Measurements from ENCODE around the gene CRELD2. TPM values are rescaled to one million over a fixed set of nuclear protein-coding genes. Genes with fewer than 3 reads are reported as not detected.
A peak's percentile ranks its signal among the peaks of the same experiment; 100 is the strongest.

Gene CRELD2
- total and polyA plus RNA-seq, 2 of the 13 experiments (the other 11 are each of a cell fraction or from before 2014, with no cell fraction given), result 17.2 to 44.7 TPM

DNA sequence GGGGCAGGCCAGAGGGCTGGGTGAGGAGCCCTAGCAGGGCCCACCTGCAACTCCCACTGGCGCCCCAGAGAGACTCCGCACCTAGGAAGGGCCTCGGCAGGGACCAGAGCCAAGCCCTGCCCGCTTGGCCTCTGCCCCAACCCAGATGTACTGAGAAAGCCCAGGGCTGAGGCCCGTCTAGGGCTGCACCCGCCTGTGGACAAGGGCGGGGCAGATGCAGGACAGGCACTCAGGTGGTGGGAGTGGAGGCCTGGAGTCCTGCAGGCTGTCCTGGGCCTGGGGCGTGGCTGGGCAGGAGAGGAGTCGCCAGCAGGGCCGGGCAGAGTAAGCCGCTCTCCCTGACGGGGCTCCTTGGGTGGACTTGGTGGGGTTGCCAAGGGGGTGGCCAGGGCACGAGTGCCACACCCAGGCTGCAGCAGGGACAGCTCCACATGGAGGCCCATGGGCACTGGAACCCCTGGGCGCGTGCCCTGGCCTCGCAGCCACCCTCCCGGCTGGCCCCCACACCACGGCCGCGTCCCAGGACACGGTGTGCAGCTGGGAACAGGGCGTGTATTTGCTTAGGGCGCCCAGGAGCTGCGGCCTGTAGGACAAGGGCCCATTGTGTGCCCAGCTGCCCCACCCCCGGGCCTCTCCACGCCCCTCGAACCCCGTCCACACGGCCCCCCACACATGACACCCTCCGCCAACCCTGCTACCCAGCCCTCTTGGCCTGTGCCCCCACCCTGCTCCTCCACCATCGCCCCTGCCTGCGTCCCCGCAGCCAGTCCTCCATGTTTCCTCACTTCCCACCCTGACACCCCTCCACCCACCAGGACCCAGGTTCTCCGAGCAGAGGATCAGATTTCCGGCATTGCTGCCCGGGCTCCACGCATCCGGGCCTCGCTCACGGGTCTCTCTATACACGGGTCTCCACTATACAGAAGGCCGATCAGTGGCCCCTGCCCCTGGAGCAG lies 30.8 kb downstream of the CRELD2 start (continued):
- TF ChIP-seq, protein P1, sequence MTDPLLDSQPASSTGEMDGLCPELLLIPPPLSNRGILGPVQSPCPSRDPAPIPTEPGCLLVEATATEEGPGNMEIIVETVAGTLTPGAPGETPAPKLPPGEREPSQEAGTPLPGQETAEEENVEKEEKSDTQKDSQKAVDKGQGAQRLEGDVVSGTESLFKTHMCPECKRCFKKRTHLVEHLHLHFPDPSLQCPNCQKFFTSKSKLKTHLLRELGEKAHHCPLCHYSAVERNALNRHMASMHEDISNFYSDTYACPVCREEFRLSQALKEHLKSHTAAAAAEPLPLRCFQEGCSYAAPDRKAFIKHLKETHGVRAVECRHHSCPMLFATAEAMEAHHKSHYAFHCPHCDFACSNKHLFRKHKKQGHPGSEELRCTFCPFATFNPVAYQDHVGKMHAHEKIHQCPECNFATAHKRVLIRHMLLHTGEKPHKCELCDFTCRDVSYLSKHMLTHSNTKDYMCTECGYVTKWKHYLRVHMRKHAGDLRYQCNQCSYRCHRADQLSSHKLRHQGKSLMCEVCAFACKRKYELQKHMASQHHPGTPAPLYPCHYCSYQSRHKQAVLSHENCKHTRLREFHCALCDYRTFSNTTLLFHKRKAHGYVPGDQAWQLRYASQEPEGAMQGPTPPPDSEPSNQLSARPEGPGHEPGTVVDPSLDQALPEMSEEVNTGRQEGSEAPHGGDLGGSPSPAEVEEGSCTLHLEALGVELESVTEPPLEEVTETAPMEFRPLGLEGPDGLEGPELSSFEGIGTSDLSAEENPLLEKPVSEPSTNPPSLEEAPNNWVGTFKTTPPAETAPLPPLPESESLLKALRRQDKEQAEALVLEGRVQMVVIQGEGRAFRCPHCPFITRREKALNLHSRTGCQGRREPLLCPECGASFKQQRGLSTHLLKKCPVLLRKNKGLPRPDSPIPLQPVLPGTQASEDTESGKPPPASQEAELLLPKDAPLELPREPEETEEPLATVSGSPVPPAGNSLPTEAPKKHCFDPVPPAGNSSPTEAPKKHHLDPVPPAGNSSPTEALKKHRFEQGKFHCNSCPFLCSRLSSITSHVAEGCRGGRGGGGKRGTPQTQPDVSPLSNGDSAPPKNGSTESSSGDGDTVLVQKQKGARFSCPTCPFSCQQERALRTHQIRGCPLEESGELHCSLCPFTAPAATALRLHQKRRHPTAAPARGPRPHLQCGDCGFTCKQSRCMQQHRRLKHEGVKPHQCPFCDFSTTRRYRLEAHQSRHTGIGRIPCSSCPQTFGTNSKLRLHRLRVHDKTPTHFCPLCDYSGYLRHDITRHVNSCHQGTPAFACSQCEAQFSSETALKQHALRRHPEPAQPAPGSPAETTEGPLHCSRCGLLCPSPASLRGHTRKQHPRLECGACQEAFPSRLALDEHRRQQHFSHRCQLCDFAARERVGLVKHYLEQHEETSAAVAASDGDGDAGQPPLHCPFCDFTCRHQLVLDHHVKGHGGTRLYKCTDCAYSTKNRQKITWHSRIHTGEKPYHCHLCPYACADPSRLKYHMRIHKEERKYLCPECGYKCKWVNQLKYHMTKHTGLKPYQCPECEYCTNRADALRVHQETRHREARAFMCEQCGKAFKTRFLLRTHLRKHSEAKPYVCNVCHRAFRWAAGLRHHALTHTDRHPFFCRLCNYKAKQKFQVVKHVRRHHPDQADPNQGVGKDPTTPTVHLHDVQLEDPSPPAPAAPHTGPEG (CRISPR knock-in tag; IDR thresholded peaks at IDR 0.05), result peak; percentile 70; the same call in 1 of the 2 replicates
- peak; percentile 38; the same call in 1 of the 2 replicates for TF ChIP-seq PHF20 (CRISPR knock-in tag; IDR thresholded peaks at IDR 0.05)
- peak; percentile 13; the same call in 1 of the 2 replicates for TF ChIP-seq ZNF567 (CRISPR knock-in tag; IDR thresholded peaks at IDR 0.05; ENCODE audit: borderline replicate concordance)
- peak; percentile 50; the same call in 1 of the 2 replicates for TF ChIP-seq ZNF614 (CRISPR knock-in tag; IDR thresholded peaks at IDR 0.05; ENCODE audit: borderline replicate concordance)
- TF ChIP-seq, protein P2, sequence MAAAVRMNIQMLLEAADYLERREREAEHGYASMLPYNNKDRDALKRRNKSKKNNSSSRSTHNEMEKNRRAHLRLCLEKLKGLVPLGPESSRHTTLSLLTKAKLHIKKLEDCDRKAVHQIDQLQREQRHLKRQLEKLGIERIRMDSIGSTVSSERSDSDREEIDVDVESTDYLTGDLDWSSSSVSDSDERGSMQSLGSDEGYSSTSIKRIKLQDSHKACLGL (CRISPR knock-in tag; IDR thresholded peaks at IDR 0.05), result peak; percentile 82
- TF ChIP-seq FOXP4 (CRISPR knock-in tag; IDR thresholded peaks at IDR 0.05), result peak; percentile 63
- peak; percentile 72; the same call in 1 of the 2 replicates for TF ChIP-seq GABPB1 (CRISPR knock-in tag; IDR thresholded peaks at IDR 0.05)
- peak; percentile 89 for TF ChIP-seq ZNF746 (CRISPR knock-in tag; IDR thresholded peaks at IDR 0.05)
- TF ChIP-seq ETV6 (CRISPR knock-in tag; conservative IDR thresholded peaks at IDR 0.05), result peak; percentile 59; the same call in 1 of the 2 replicates
- peak; percentile 19 for TF ChIP-seq RBM39 (IDR thresholded peaks at IDR 0.05; ENCODE audit: low read depth, low read length, poor library complexity, severe bottlenecking)
- TF ChIP-seq ZBTB46 (CRISPR knock-in tag; IDR thresholded peaks at IDR 0.05; ENCODE audit: borderline replicate concordance), result peak; percentile 67; the same call in 1 of the 2 replicates
- no peak for TF ChIP-seq HOXA7 (CRISPR knock-in tag; IDR thresholded peaks at IDR 0.05)
- no peak for TF ChIP-seq ZNF432 (CRISPR knock-in tag; IDR thresholded peaks at IDR 0.05; ENCODE audit: borderline replicate concordance)
- peak; percentile 2; the same call in 1 of the 2 replicates for TF ChIP-seq STAG1 (CRISPR knock-in tag; IDR thresholded peaks at IDR 0.05)
- no peak for TF ChIP-seq JUND (CRISPR knock-in tag; IDR thresholded peaks at IDR 0.05)
- no peak for TF ChIP-seq SOX6 (IDR thresholded peaks at IDR 0.05)
- TF ChIP-seq SOX6 (CRISPR knock-in tag; IDR thresholded peaks at IDR 0.05), result peak; percentile 90

All from HepG2 (cell line).